ENCODE results near the gene SH3D19.

- TF ChIP-seq, protein P1, sequence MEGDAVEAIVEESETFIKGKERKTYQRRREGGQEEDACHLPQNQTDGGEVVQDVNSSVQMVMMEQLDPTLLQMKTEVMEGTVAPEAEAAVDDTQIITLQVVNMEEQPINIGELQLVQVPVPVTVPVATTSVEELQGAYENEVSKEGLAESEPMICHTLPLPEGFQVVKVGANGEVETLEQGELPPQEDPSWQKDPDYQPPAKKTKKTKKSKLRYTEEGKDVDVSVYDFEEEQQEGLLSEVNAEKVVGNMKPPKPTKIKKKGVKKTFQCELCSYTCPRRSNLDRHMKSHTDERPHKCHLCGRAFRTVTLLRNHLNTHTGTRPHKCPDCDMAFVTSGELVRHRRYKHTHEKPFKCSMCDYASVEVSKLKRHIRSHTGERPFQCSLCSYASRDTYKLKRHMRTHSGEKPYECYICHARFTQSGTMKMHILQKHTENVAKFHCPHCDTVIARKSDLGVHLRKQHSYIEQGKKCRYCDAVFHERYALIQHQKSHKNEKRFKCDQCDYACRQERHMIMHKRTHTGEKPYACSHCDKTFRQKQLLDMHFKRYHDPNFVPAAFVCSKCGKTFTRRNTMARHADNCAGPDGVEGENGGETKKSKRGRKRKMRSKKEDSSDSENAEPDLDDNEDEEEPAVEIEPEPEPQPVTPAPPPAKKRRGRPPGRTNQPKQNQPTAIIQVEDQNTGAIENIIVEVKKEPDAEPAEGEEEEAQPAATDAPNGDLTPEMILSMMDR (conservative IDR thresholded peaks at IDR 0.05) = no peak
- no peak for TF ChIP-seq ZFX (IDR thresholded peaks at IDR 0.05)
Measured at GRCh38 chr4:151231915-151232595, 93.3 kb downstream of the SH3D19 start.
